ENCODE measurements around the gene UBE2E1. TPM values are rescaled to one million over a fixed set of nuclear protein-coding genes. Genes with fewer than 3 reads are reported as not detected.
A peak's percentile ranks its signal among the peaks of the same experiment; 100 is the strongest.

The UBE2E1 gene
- total RNA-seq, 4 donors from 2014 or later, result 89.4 to 153 (median 121) TPM

- WGBS, 2 donors (ENCODE audit: low coverage in 1 of 2), result 75 to 80% methylated on average over 5 of the region's 5 CpGs
- Histone ChIP-seq H3K36me3 (peaks cover 0 to 48% of the 10 kb centered on the region in 2 donors), H3K4me1 (peaks cover 3 to 42% (median 9%) of the 10 kb centered on the region in 3 donors), H3K27me3 (no peaks in the 10 kb centered on the region), H3K4me3 (no peak overlapping the region), H3K9me3 (no peaks in the 10 kb centered on the region), H3K27ac (no peak overlapping the region)
- ATAC-seq, result no peak
- TF ChIP-seq EP300 (IDR thresholded peaks at IDR 0.05), result no peak
- TF ChIP-seq POLR2A (IDR thresholded peaks at IDR 0.05), result no peak
- no peak for TF ChIP-seq CTCF (IDR thresholded peaks at IDR 0.05)
- TF ChIP-seq POLR2AphosphoS5 (IDR thresholded peaks at IDR 0.05), result no peak
These were observed 114.4 kb downstream of the UBE2E1 start for GRCh38 chr3:23920151-23920655.

GRCh38 chr3:23921052-23921511 is 115.3 kb downstream of the UBE2E1 start:
- H3K4me3 ChIP-seq, result no peak overlapping the region
- ATAC-seq, result no peak
- WGBS, 2 donors (ENCODE audit: low coverage in 1 of 2), result 88 to 92% methylated on average over 3 of the region's 3 CpGs

GRCh38 chr3:23923786-23924185 is 118.0 kb downstream of the UBE2E1 start:
- no peak overlapping the region for H3K27ac ChIP-seq
- WGBS, 2 donors (ENCODE audit: low coverage in 1 of 2), result 69 to 70% methylated on average over 2 of the region's 2 CpGs
- TF ChIP-seq CTCF (IDR thresholded peaks at IDR 0.05) (no peak), POLR2A (IDR thresholded peaks at IDR 0.05) (no peak)
- H3K27me3 ChIP-seq, result no peaks in the 10 kb centered on the region
- no peaks in the 10 kb centered on the region for H3K9me3 ChIP-seq
- no peak for ATAC-seq
- peaks cover 0 to 39% of the 10 kb centered on the region in 2 donors for H3K36me3 ChIP-seq
- H3K4me3 ChIP-seq, result no peak overlapping the region
- H3K4me1 ChIP-seq, result peaks cover under 1 to 19% (median 3%) of the 10 kb centered on the region in 3 donors

More at GRCh38 chr3:23921052-23921511, 115.3 kb downstream of the UBE2E1 start:
- H3K27ac ChIP-seq, result no peak overlapping the region
- peaks cover 3 to 33% (median 9%) of the 10 kb centered on the region in 3 donors for H3K4me1 ChIP-seq
- TF ChIP-seq POLR2A (IDR thresholded peaks at IDR 0.05) (no peak), EP300 (IDR thresholded peaks at IDR 0.05) (no peak), CTCF (IDR thresholded peaks at IDR 0.05) (no peak), POLR2AphosphoS5 (IDR thresholded peaks at IDR 0.05) (no peak)
- H3K9me3 ChIP-seq, result no peaks in the 10 kb centered on the region
- no peaks in the 10 kb centered on the region for H3K27me3 ChIP-seq
- peaks cover 0 to 48% of the 10 kb centered on the region in 2 donors for H3K36me3 ChIP-seq

GRCh38 chr3:23926246-23926645 is 120.5 kb downstream of the UBE2E1 start:
- 90 to 96% methylated on average over 4 to 7 of the region's 7 CpGs for WGBS, 2 donors (ENCODE audit: low coverage in 1 of 2)
- TF ChIP-seq POLR2AphosphoS5 (IDR thresholded peaks at IDR 0.05) (no peak), EP300 (IDR thresholded peaks at IDR 0.05) (no peak)
- no peak for ATAC-seq

GRCh38 chr3:23926736-23927135 is 121.0 kb downstream of the UBE2E1 start:
- no peaks in the 10 kb centered on the region for H3K4me1 ChIP-seq
- no peak for ATAC-seq
- 78 to 81% methylated on average over 3 of the region's 3 CpGs for WGBS, 2 donors (ENCODE audit: low coverage in 1 of 2)
- peaks cover 0 to 11% of the 10 kb centered on the region in 2 donors for H3K36me3 ChIP-seq
- no peak overlapping the region for H3K4me3 ChIP-seq
- TF ChIP-seq CTCF (IDR thresholded peaks at IDR 0.05), result peak in 1 of 4 experiments; percentile 26
- no peak for TF ChIP-seq POLR2AphosphoS5 (IDR thresholded peaks at IDR 0.05)
- H3K9me3 ChIP-seq, result no peaks in the 10 kb centered on the region
- no peak overlapping the region for H3K27ac ChIP-seq
- no peaks in the 10 kb centered on the region for H3K27me3 ChIP-seq

More at GRCh38 chr3:23926246-23926645, 120.5 kb downstream of the UBE2E1 start:
- H3K4me3 ChIP-seq, result no peak overlapping the region
- H3K4me1 ChIP-seq, result no peaks in the 10 kb centered on the region
- H3K27ac ChIP-seq, result no peak overlapping the region
- no peaks in the 10 kb centered on the region for H3K9me3 ChIP-seq
- H3K36me3 ChIP-seq, result peaks cover 0 to 16% of the 10 kb centered on the region in 2 donors
- H3K27me3 ChIP-seq, result no peaks in the 10 kb centered on the region

Data from gastroesophageal sphincter (tissue), 4 donors.